HG02642 (cell line): Measurements from ENCODE around the gene COL7A1.
"Not testable (repeated sequence)": the region's sequence is repeated elsewhere in the genome, so short reads cannot be mapped to it uniquely, and the experiment has no call there.

Source experiments
- ATAC-seq: cut with Tn5 transposase; IDR thresholded peaks from one replicate; pipeline ENCODE4 v1.9.1; 2021; ENCODE audit warnings: mild to moderate bottlenecking; ENCODE audit not compliant: unreplicated experiment, poor library complexity

The COL7A1 gene

DNA sequence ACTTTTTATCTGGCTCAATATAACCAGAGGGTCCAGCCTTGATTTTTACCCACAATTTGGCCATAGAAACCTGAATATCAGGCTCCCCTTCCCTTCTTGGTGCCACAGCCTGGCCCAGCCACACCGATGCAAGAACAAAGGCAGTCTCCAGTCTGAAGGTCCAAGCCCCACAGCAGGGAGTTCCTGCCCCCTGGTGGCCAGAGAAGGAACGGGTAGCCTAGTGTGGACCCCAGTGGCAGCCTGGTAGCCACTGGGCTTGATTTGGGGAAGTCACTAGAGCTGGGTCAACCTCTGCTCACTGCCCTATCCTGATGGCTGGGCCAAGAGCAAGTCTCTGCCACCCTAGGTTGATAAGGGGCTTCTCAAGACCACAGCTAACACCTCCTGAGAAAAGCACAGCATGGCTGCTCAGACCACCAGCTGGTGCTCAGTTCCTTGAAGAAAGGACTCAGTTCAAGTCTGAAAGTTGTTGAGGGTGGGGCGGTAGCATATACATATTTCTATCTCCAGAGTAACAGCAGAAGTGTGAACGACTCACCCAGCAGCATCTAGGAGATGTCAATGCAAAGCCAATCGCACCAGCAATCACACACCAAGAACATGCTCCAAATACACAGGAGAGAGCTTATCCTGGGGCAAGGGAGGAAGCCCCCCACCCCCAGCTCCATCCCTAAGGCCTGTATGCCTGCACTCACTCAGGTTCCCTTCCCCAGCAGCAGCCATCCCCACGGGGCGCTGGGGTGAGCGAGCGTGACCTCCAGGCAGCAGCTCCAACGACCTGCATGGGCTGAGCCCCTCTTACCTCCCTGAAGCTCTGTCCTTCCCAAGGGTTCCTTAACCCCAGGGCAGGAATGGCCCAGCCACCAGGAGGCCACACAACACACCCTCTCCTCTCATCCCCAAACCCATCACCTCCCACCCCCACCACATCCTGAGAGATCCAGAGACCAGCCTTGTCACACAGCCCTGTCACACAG, 46.1 kb downstream of the COL7A1 start:
- ATAC-seq = no peak

GRCh38 chr3:48548126-48548525, 47.0 kb downstream of the COL7A1 start:
- ATAC-seq = no peak

DNA sequence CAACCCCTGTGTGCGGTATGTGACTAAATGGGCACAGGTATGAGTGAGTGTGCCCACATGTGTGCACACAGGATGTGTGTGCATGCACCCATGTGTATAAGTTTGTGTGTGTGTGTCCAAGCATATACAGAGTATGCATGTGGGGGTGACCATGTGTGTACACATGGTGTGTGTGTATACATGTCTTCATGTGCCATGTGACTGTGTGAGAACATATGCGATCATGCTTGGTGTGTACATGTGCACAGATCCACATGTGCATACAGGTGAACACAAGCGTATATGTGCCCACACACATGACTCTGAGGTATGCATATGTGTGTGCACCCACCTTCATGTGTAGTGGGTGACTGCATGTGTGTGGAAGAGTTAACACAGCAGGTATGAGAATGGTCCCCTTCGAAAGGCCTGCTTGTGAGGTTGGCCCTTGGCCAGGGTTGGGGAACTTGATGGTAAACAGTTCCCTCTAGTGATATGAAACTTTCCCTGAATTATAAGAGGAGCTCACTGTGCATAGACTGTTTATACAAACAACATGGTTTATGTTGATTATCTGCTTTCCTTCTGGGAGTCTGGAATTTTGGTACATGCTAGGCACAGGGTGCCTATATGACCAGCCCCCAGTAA, 48.8 kb downstream of the COL7A1 start:
- no peak for ATAC-seq

- ATAC-seq = no peak
These were observed 51.0 kb downstream of the COL7A1 start for GRCh38 chr3:48544141-48544540.

- no peak for ATAC-seq
These were observed 51.8 kb downstream of the COL7A1 start for GRCh38 chr3:48543271-48543866.

DNA sequence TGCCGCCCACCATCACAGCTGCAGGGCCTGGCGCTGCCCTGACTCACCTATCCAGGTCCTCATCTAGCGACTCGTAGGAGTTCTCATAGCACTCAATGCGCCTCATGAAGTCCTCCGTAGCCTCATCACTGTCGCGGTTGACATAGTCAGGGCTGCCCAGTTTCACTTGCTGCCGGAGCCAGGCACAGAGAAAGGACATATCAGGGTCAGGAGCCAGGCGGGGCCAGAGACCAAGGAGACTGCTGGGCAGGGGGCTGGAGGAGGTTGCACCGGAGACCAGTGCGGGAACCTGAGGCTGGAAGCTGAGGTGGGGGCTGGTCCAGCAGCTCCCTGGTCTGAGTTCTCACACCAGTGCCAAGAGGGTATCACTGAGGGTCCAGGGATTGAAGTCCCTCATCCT, 56.7 kb downstream of the COL7A1 start:
- ATAC-seq = no peak

GRCh38 chr3:48536785-48537184, 58.3 kb downstream of the COL7A1 start:
- ATAC-seq = no peak

GRCh38 chr3:48536116-48536515, 59.0 kb downstream of the COL7A1 start:
- ATAC-seq = no peak

DNA sequence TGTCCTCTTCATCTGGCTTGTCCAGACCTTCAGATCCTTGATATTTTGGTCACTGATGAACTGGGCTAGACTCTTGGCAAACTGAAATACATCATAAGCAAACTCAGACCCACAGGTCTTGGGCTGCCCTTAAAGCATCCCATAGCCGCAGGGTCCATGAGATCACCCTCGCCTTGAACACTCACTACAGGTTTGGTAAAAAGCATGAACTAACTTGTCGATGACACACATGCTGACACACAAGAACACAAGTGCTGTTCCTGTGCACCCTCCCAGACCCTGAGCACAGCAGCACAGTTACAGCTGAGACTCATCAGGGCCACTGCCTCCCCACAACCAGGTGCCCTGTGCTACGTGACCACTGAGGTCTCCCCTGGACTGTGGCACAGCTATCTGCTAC, 59.6 kb downstream of the COL7A1 start:
- ATAC-seq = no peak

- ATAC-seq = no peak
These were observed 62.2 kb downstream of the COL7A1 start for GRCh38 chr3:48532977-48533337.

DNA sequence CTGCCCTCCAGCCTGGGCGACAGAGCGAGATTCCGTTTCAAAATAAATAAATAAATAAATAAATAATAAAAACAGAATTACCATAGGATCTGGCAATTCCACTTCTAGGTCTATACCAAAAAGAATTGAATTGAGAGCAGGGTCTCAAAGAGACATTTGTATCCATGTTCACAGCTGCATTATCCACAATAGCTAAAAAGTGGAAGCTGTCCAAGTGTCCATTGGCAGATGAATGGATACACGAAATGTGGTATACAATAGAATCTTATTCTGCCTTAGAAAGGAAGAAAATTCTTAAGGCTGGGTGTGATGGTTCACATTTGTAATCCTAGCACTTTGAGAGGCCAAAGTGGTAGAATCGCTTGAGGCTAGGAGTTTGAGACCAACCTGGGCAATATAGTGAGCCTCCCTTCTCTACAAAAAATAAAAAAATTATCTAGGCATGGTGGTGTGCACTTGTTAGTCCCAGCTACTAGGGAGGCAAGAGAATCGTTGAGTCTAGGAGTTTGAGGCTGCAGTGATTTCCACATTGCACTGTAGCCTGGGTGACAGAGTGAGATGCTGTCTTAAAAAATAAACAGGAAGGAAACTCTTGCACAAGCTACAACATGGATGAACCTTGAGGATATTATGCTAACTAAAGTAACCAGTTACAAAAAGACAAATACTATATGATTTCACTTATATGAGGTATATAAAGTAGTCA, 62.7 kb downstream of the COL7A1 start:
- ATAC-seq = no peak

- not testable (repeated sequence) for ATAC-seq
These were observed 64.4 kb downstream of the COL7A1 start for GRCh38 chr3:48530701-48531100.

DNA sequence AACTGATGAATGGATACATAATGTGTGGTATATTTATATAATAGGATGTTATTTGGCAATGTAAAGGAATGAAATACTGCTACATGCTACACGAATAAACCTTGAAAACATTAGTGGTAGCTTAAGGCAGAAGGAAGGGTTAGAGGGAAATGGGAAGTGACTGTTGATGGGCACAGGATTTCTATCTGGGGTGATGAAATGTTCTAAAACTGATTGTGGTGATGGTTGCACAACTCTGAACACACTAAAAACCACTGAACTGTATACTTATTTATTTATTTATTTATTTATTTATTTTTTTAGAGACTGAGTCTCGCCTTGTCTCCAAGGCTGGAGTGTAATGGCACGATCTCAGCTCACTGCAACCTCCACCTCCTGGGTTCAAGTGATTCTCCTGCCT, 66.4 kb downstream of the COL7A1 start:
- no peak for ATAC-seq

DNA sequence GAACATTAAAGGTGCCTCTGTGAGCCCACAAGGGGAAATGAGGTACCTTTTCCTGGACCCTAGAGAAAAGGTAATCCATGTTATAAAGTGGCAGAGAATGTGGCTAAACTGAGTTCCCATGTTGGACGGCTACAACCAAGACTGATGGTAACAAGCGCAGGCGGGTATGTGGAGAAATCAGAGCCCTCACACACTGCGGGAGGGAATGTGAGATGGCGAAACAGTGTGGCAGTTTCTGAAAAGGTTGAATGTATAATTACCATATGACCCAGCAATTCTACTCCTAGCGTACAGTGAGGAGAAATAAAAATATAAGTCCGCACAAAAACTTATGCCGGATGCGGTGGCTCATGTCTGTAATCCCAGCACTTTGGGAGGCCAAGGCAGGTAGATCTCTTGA, 67.1 kb downstream of the COL7A1 start:
- no peak for ATAC-seq

GRCh38 chr3:48524970-48525369, 70.2 kb downstream of the COL7A1 start:
- no peak for ATAC-seq

DNA sequence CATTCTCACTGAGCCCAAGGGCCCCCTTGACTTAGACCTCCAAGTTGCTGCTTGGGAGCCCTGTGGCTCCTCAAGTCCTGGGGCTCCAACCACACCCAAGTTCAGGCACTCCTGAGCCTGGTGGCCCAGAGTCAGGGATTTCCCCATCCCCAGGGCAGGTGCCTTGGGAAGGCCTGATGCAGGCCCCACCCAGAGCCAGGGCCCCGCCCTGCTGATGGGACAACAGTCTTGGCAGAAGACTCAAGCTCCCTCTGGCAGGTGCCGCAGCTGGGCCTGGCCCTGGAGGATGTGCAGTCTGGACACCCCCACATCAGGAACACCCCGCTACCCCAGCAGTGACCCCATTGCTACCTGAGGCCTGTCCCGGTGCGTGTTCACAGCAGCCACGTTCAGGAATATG, 73.5 kb downstream of the COL7A1 start:
- no peak for ATAC-seq

- no peak for ATAC-seq
These were observed 75.9 kb downstream of the COL7A1 start for GRCh38 chr3:48519277-48519643.

GRCh38 chr3:48518638-48519276, 76.4 kb downstream of the COL7A1 start:
- ATAC-seq = no peak

GRCh38 chr3:48518069-48518468, 77.1 kb downstream of the COL7A1 start:
- no peak for ATAC-seq

- ATAC-seq = no peak
These were observed 78.6 kb downstream of the COL7A1 start for GRCh38 chr3:48516571-48516970.
